Smooth muscle cell (in vitro differentiated cells): ENCODE data around the gene ZSWIM5. TPM values are rescaled to one million over a fixed set of nuclear protein-coding genes. Genes with fewer than 3 reads are reported as not detected.
"Not testable (repeated sequence)": the region's sequence is repeated elsewhere in the genome, so short reads cannot be mapped to it uniquely, and the experiment has no call there.

Source experiments
- DNase-seq: peaks from one replicate; lab custom pipeline; 2025; ENCODE audit not compliant: unreplicated experiment; lab: John Stamatoyannopoulos, UW
- H2AFZ ChIP-seq: fragments of 200-600 bp; sonication (generic); 2 replicates; pipeline ENCODE4 v1.6.0; 2016; ENCODE audit warnings: antibody characterized with exemption, low read depth, mild to moderate bottlenecking
- H3F3A ChIP-seq: fragments of 200-600 bp; sonication (generic); 2 replicates; pipeline ENCODE4 v1.6.0; 2017; ENCODE audit warnings: antibody characterized with exemption, low read depth
- H3K27ac ChIP-seq: fragments of 200-600 bp; sonication (generic); 2 replicates; pipeline ENCODE4 v1.5.1; 2016; ENCODE audit warnings: low read depth, mild to moderate bottlenecking
- H3K27me3 ChIP-seq: fragments of 200-600 bp; sonication (generic); 2 replicates; pipeline ENCODE4 v1.6.1; 2016; ENCODE audit warnings: low read depth, mild to moderate bottlenecking
- H3K36me3 ChIP-seq: fragments of 200-600 bp; sonication (generic); 2 replicates; pipeline ENCODE4 v1.5.1; 2016; ENCODE audit warnings: low read depth
- H3K4me1 ChIP-seq: fragments of 200-600 bp; sonication (generic); 2 replicates; pipeline ENCODE4 v1.5.1; 2016; ENCODE audit warnings: low read depth
- H3K4me2 ChIP-seq: fragments of 200-600 bp; sonication (generic); 2 replicates; pipeline ENCODE4 v1.6.0; 2016; ENCODE audit warnings: mild to moderate bottlenecking
- H3K4me3 ChIP-seq: fragments of 200-600 bp; sonication (generic); 2 replicates; pipeline ENCODE4 v1.5.1; 2016; ENCODE audit warnings: mild to moderate bottlenecking
- H3K79me2 ChIP-seq: fragments of 200-600 bp; sonication (generic); 2 replicates; pipeline ENCODE4 v1.6.0; 2016; ENCODE audit warnings: low read depth, mild to moderate bottlenecking
- H3K9ac ChIP-seq: fragments of 200-600 bp; sonication (generic); 2 replicates; pipeline ENCODE4 v1.6.0; 2016; ENCODE audit warnings: low read depth
- H3K9me3 ChIP-seq: fragments of 200-600 bp; sonication (generic); replicated peaks from 2 replicates; pipeline ENCODE4 v1.5.1; 2016; ENCODE audit warnings: low read depth
- H4K20me1 ChIP-seq: fragments of 200-600 bp; sonication (generic); 2 replicates; pipeline ENCODE4 v1.6.0; 2016; ENCODE audit warnings: low read depth
- WGBS: methylation state at CpG from one replicate; pipeline ENCODE4 v1.1.7; 2016; ENCODE audit warnings: low lambda C conversion rate; 5-methylcytosine and 5-hydroxymethylcytosine counted together
- polyA plus RNA-seq: library from polyadenylated mRNA; unstranded; fragments of >200 nt; fragmentation: Nextera tagmentation; extraction: Ambion mirVana; gene quantifications from 2 replicates; pipeline ENCODE4 v1.2.1, GENCODE V29; 2016
- total RNA-seq: library from RNA; depleted of rRNA; stranded (reverse); fragments of >200 nt; gene quantifications from 2 replicates; pipeline ENCODE4 v1.2.3, GENCODE V29; 2014
- TF ChIP-seq, protein P1 (sequence below): fragments of 200-600 bp; sonication (generic); IDR thresholded peaks from 2 replicates; pipeline ENCODE4 v1.5.1; 2017; ENCODE audit warnings: borderline replicate concordance, mild to moderate bottlenecking, antibody characterized with exemption; ENCODE audit not compliant: insufficient read depth, poor library complexity, severe bottlenecking

The ZSWIM5 gene
- total and polyA plus RNA-seq, 2 experiments from 2014 or later, result 0.13 to 0.26 TPM

DNA sequence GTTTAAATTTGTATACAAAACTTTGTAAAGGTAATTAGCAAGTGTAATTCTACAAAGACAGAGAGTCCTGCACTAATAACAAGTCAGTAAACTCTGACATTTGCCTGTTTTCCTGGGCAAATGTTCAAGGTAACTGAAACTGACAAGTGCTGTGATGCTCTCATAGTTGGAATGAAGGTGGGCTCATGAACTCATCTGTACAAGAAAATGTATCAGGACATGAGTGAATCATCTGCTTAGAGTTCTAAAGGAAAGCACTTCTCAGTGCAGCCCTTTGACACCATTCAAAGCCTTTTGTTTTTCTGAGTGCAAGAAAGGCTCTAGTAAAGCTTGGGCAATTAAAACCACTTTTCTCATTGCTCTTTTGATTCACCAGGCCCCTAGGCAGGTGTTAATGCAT lies 102.9 kb downstream of the ZSWIM5 start:
- no peak overlapping the region for H3K4me3 ChIP-seq
- H3K27ac ChIP-seq, result no peak overlapping the region
- H3K4me2 ChIP-seq, result no peak overlapping the region
- no peaks in the 10 kb centered on the region for H4K20me1 ChIP-seq
- H3K79me2 ChIP-seq, result no peaks in the 10 kb centered on the region
- no peaks in the 10 kb centered on the region for H3K4me1 ChIP-seq
- TF ChIP-seq, protein P1, sequence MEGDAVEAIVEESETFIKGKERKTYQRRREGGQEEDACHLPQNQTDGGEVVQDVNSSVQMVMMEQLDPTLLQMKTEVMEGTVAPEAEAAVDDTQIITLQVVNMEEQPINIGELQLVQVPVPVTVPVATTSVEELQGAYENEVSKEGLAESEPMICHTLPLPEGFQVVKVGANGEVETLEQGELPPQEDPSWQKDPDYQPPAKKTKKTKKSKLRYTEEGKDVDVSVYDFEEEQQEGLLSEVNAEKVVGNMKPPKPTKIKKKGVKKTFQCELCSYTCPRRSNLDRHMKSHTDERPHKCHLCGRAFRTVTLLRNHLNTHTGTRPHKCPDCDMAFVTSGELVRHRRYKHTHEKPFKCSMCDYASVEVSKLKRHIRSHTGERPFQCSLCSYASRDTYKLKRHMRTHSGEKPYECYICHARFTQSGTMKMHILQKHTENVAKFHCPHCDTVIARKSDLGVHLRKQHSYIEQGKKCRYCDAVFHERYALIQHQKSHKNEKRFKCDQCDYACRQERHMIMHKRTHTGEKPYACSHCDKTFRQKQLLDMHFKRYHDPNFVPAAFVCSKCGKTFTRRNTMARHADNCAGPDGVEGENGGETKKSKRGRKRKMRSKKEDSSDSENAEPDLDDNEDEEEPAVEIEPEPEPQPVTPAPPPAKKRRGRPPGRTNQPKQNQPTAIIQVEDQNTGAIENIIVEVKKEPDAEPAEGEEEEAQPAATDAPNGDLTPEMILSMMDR, result no peak
- H2AFZ ChIP-seq, result no peak overlapping the region
- no peaks in the 10 kb centered on the region for H3K36me3 ChIP-seq
- no peaks in the 10 kb centered on the region for H3K27me3 ChIP-seq
- no peaks in the 10 kb centered on the region for H3K9me3 ChIP-seq
- H3K9ac ChIP-seq, result no peak overlapping the region
- no peak for DNase-seq
- no peaks in the 10 kb centered on the region for H3F3A ChIP-seq

- Histone ChIP-seq H3K36me3 (no peaks in the 10 kb centered on the region), H3K27ac (no peak overlapping the region), H3K9ac (no peak overlapping the region), H3K79me2 (no peaks in the 10 kb centered on the region), H3F3A (no peaks in the 10 kb centered on the region), H4K20me1 (no peaks in the 10 kb centered on the region), H3K27me3 (no peaks in the 10 kb centered on the region), H2AFZ (no peak overlapping the region), H3K4me1 (no peaks in the 10 kb centered on the region), H3K9me3 (no peaks in the 10 kb centered on the region), H3K4me2 (no peak overlapping the region), H3K4me3 (no peak overlapping the region)
- DNase-seq, result no peak
- TF ChIP-seq, protein P1, result no peak
Measured at GRCh38 chr1:45101947-45102346, 104.5 kb downstream of the ZSWIM5 start.

- H3K4me1 ChIP-seq, H3K4me2 ChIP-seq, H3K9ac ChIP-seq, H3F3A ChIP-seq, H3K9me3 ChIP-seq, H2AFZ ChIP-seq, H4K20me1 ChIP-seq, H3K27ac ChIP-seq, H3K27me3 ChIP-seq, DNase-seq, H3K36me3 ChIP-seq, H3K4me3 ChIP-seq, H3K79me2 ChIP-seq: not testable (repeated sequence)
- 90% methylated on average over 5 of the region's 5 CpGs for WGBS
Measured at GRCh38 chr1:45101528-45101927, 104.9 kb downstream of the ZSWIM5 start.

DNA sequence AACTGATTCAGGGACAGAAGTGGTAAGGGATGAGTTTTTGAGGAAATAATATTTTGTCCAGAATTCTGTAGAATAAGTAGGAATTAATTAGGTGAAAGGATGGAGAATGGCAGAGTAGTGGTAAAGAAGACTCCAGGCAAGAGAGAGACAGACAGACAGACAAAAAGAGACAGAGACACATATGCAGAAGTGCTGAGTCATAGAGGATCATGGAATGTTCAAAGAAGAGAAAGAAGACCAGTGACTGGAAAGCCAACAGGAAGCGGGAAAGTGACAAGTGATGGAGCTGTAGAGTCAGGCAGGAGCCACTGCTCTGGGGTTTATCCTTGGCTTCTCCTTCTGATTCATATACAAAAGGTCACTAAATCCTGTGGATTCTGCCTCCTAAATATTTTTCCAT lies 108.5 kb downstream of the ZSWIM5 start:
- Histone ChIP-seq H3K4me3 (no peak overlapping the region), H3F3A (no peaks in the 10 kb centered on the region)
- WGBS, result 86% methylated on average over 1 of the region's 1 CpG

More for the DNA sequence above, 108.5 kb downstream of the ZSWIM5 start:
- H3K36me3 ChIP-seq, result no peaks in the 10 kb centered on the region
- no peaks in the 10 kb centered on the region for H3K9me3 ChIP-seq
- no peak for DNase-seq
- H2AFZ ChIP-seq, result no peak overlapping the region
- no peak overlapping the region for H3K27ac ChIP-seq
- H4K20me1 ChIP-seq, result no peaks in the 10 kb centered on the region
- H3K27me3 ChIP-seq, result no peaks in the 10 kb centered on the region
- H3K9ac ChIP-seq, result no peak overlapping the region
- no peak overlapping the region for H3K4me2 ChIP-seq
- TF ChIP-seq, protein P1, result no peak
- no peaks in the 10 kb centered on the region for H3K4me1 ChIP-seq
- H3K79me2 ChIP-seq, result no peaks in the 10 kb centered on the region
